GM06990 (cell line): ENCODE measurements around the gene LIMS1.
"Not testable (repeated sequence)": the region's sequence is repeated elsewhere in the genome, so short reads cannot be mapped to it uniquely, and the experiment has no call there.

ENCODE experiments used
- DNase-seq: peaks from one replicate; pipeline ENCODE4 v3.0.0-alpha.2; 2011; ENCODE audit not compliant: insufficient read length; ENCODE audit errors: extremely low read depth
- H3K27me3 ChIP-seq: replicated peaks from 2 replicates; pipeline ENCODE4 v1.6.0; 2011; ENCODE audit warnings: low read length; ENCODE audit not compliant: control insufficient read depth, insufficient read depth
- H3K36me3 ChIP-seq: 2 replicates; pipeline ENCODE4 v1.5.1; 2011; ENCODE audit warnings: low read length; ENCODE audit not compliant: control insufficient read depth, insufficient read depth
- H3K4me3 ChIP-seq: replicated peaks from 2 replicates; pipeline ENCODE4 v1.5.1; 2011; ENCODE audit warnings: low read depth, mild to moderate bottlenecking, control low read depth, low read length
- CTCF ChIP-seq: IDR thresholded peaks from 2 replicates; pipeline ENCODE4 v1.5.1; 2011; ENCODE audit warnings: low read length, control low read depth, mild to moderate bottlenecking, inconsistent platforms; ENCODE audit not compliant: insufficient read depth, poor library complexity, severe bottlenecking

The LIMS1 gene

DNA sequence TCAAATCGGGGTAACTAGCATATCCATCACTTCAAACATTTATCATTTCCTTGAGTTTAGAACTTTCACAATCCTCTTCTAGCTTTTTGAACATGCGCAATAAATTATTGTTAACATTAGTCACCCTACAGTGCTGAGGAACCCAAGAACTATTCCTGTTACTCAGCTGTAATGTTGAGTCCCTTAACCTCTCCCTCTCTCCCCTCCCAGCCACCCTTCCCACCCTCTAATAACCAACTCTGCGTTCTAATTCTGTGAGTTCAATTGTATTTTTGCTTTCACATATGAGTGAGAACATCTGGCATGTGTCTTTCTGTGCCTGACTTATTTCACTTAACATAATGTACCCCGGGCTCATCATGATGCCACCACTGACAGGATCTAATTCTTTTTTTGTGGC is 106.5 kb downstream of the LIMS1 start:
- no peak overlapping the region for H3K4me3 ChIP-seq
- no peak for DNase-seq
- H3K27me3 ChIP-seq = no peaks in the 10 kb centered on the region
- no peak for TF ChIP-seq CTCF
- no peaks in the 10 kb centered on the region for H3K36me3 ChIP-seq

- H3K27me3 ChIP-seq = no peaks in the 10 kb centered on the region
- no peak for TF ChIP-seq CTCF
These were observed 107.5 kb downstream of the LIMS1 start for GRCh38 chr2:108641756-108642155.

DNA sequence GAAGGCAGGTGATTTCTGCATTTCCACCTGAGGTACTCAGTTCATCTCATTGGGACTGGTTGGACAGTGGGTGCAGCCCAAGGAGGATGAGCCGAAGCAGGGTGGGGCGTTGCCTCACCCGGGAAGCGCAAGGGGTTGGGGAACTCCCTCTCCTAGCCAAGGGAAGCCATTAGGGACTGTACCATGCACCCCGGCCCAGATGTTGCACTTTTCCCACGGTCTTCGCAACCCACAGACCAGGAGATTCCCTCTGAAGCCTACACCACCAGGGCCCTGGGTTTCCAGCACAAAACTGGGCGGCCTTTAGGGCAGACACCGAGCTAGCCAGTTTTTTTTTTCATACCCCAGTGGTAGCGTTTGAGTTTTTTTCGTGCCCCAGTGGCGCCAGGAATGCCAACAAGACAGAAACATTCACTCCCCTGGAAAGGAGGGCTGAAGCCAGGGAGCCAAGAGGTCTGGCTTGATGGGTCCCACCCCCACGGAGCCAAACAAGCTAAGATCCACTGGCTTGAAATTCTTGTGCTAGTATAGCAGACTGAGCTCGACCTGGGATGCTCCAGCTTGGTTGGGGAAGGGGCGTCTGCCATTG is 109.1 kb downstream of the LIMS1 start:
- no peak for DNase-seq
- no peak for TF ChIP-seq CTCF
- no peak overlapping the region for H3K4me3 ChIP-seq
- H3K27me3 ChIP-seq = no peaks in the 10 kb centered on the region
- no peaks in the 10 kb centered on the region for H3K36me3 ChIP-seq

More at GRCh38 chr2:108641756-108642155, 107.5 kb downstream of the LIMS1 start:
- no peaks in the 10 kb centered on the region for H3K36me3 ChIP-seq
- no peak overlapping the region for H3K4me3 ChIP-seq
- no peak for DNase-seq

DNA sequence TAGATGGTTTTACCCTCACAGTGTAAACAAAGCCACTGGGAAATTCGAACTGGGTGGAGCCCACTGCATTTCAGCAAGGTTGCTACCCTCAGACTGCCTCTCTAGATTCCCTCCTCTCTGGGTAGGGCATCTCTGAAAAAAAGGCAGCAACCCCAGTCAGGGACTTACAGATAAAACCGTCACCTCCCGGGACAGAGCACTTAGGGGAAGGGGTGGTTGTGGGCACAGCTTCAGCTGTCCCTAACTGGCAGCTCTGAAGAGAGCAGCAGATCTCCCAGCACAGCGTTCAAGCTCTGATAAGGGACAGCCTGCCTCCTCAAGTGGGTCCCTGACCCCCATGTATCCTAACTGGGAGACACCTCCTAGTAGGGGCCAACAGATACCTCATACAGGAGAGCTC is 109.6 kb downstream of the LIMS1 start:
- not testable (repeated sequence) for H3K4me3 ChIP-seq, H3K27me3 ChIP-seq, H3K36me3 ChIP-seq, DNase-seq

DNA sequence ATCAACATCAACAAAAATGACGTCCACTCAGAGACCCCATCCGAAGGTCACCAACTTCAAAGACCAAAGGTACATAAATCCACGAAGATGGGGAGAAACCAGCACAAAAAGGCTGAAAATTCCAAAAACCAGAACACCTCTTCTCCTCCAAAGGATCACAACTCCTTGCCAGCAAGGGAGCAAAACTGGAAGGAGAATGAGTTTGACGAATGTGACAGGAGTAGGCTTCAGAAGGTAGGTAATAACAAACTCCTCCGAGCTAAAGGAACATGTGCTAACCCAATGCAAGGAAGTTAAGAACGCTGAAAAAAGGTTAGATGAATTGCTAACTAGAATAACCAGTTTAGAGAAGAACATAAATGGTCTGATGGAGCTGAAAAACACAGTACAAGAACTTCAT is 110.2 kb downstream of the LIMS1 start:
- not testable (repeated sequence) for H3K27me3 ChIP-seq, H3K36me3 ChIP-seq, DNase-seq, H3K4me3 ChIP-seq

GRCh38 chr2:108648796-108649195 is 114.5 kb downstream of the LIMS1 start:
- DNase-seq, H3K36me3 ChIP-seq, H3K27me3 ChIP-seq, H3K4me3 ChIP-seq: not testable (repeated sequence)

GRCh38 chr2:108650465-108650864 is 116.2 kb downstream of the LIMS1 start:
- not testable (repeated sequence) for H3K27me3 ChIP-seq, DNase-seq, H3K36me3 ChIP-seq, H3K4me3 ChIP-seq

DNA sequence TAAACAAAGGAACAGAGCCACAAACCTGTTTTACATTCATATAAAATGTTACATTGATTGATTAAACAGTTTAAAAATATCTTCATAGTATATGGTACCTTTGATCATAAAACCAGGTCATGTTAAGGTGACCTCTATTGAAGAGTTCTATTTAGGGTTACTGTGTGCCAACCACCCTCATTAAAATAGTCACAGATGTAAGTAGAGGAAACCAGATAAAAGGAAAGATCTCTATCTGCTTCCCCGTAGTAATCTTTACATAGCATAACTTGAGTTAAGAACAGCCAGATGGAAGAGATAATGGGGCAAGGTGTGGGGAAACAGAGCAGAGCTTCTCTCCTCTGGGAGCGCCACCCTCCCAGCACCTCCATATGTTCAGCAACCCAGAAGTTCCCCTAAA is 117.2 kb downstream of the LIMS1 start:
- H3K36me3 ChIP-seq, DNase-seq, H3K27me3 ChIP-seq, H3K4me3 ChIP-seq: not testable (repeated sequence)

DNA sequence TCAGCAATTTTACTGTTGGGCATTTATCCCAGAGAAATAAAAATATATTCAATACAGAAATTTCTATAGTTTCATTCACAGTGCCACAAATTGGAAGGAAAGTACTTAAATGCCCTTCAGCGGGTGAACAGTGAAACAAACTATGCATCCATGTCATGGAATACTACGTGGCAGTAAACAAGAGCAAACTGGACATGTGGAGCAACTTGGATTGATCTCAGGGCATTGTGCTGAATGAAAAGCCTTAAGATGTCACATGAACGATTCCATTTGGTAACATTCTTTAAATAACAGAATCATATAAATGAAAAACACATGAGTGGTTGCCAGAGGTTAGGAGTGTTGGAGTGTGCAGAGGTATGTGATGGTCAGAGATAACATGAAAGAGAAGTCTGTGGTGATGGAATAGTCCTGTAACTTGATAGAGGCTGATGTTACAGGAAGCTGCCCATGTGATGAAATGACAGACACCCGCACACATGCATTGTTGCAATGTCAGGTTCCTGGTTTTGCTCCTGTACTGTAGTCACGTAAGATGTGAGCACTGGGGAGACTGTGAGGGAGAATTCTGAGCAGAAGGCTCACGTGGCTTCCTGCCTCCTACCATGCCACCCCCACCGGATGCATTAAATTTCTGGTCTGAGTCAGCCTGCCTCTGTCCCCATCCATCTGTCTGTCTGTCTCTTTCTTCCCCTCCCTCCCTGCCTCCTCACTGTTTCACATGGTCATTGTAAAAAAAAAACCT is 118.1 kb downstream of the LIMS1 start:
- H3K4me3 ChIP-seq = not testable (repeated sequence)
- peak; percentile 46 for DNase-seq

GRCh38 chr2:108653425-108653824 is 119.2 kb downstream of the LIMS1 start:
- H3K36me3 ChIP-seq, H3K27me3 ChIP-seq, DNase-seq, H3K4me3 ChIP-seq: not testable (repeated sequence)

More for the DNA sequence above, 118.1 kb downstream of the LIMS1 start:
- H3K27me3 ChIP-seq, H3K36me3 ChIP-seq: not testable (repeated sequence)

DNA sequence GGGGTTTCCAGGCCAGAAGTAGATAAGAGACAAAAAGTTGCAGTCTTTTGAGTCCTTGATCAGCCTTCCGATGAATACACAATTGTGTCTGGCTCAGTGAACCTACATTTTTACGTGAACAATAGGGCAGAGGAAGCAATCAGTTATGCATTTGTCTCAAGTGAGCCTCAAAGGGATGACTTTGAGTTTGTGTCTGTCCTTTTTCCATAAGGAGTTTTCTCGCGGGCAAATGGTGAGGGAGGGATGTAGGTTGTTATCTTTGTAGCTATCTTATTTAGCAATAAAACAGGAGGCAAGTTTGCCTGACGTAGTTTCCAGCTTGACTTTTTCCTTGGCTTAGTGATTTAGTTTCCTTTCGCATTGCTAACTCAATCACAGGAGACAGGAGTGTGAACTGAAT is 119.6 kb downstream of the LIMS1 start:
- H3K4me3 ChIP-seq, H3K27me3 ChIP-seq, H3K36me3 ChIP-seq, DNase-seq: not testable (repeated sequence)
